ENCODE data around the gene MYLIP. TPM values are rescaled to one million over a fixed set of nuclear protein-coding genes. Genes with fewer than 3 reads are reported as not detected.

The MYLIP gene
- total RNA-seq: 42.5 and 44.8 TPM in 2 replicates

GRCh38 chr6:16128759-16129622 lies at the start of gene MYLIP:
TSS of gene MYLIP (plus strand) at chr6:16129086. CDS start at chr6:16129323, 237 bp downstream.

Other genes with a start within 250 kb of the MYLIP start
- gene GMPR, start 109.5 kb downstream of the MYLIP start, total RNA-seq: 37.7 and 40.8 TPM in 2 replicates

Data from aortic smooth muscle cell (primary cell).